GM21529 (cell line): Measurements from ENCODE around the gene DNAAF3.
A peak's percentile ranks its signal among the peaks of the same experiment; 100 is the strongest.
"Not testable (repeated sequence)": the region's sequence is repeated elsewhere in the genome, so short reads cannot be mapped to it uniquely, and the experiment has no call there.

Source experiments
- ATAC-seq: cut with Tn5 transposase; IDR thresholded peaks from one replicate; pipeline ENCODE4 v1.9.1; 2021; ENCODE audit not compliant: unreplicated experiment

DNAAF3 gene

GRCh38 chr19:55155784-55156183 is 10.6 kb downstream of the DNAAF3 start:
- not testable (repeated sequence) for ATAC-seq

GRCh38 chr19:55153652-55154264 is 12.7 kb downstream of the DNAAF3 start:
- ATAC-seq, result no peak

GRCh38 chr19:55152017-55152416 is 14.4 kb downstream of the DNAAF3 start:
- ATAC-seq, result no peak

GRCh38 chr19:55149078-55150003 is 17.1 kb downstream of the DNAAF3 start, which contains the start of gene TNNT1:
Gene TNNT1 (minus strand): TSS chr19:55149206. CDS start chr19:55147157, 2,049 bp downstream.
- no peak for ATAC-seq

- ATAC-seq, result no peak
These were observed 18.7 kb downstream of the DNAAF3 start for GRCh38 chr19:55147545-55148251.

GRCh38 chr19:55146705-55147273 is 19.6 kb downstream of the DNAAF3 start:
- ATAC-seq, result no peak

GRCh38 chr19:55146078-55146704 is 20.2 kb downstream of the DNAAF3 start:
- no peak for ATAC-seq

GRCh38 chr19:55145232-55145631 is 21.2 kb downstream of the DNAAF3 start:
- ATAC-seq, result no peak

GRCh38 chr19:55141696-55142095 is 24.7 kb downstream of the DNAAF3 start:
- no peak for ATAC-seq

GRCh38 chr19:55137915-55138314 is 28.5 kb downstream of the DNAAF3 start:
- ATAC-seq, result no peak

- no peak for ATAC-seq
These were observed 29.9 kb downstream of the DNAAF3 start for GRCh38 chr19:55136399-55137102.

GRCh38 chr19:55134736-55135135 is 31.7 kb downstream of the DNAAF3 start:
- ATAC-seq, result no peak

GRCh38 chr19:55133639-55134444 is 32.6 kb downstream of the DNAAF3 start:
- no peak for ATAC-seq

GRCh38 chr19:55132453-55133129 is 33.8 kb downstream of the DNAAF3 start:
- ATAC-seq, result no peak

GRCh38 chr19:55131421-55131820 is 35.0 kb downstream of the DNAAF3 start:
- ATAC-seq, result no peak

GRCh38 chr19:55119053-55119452 is 47.4 kb downstream of the DNAAF3 start:
- ATAC-seq, result no peak

GRCh38 chr19:55118401-55118991 is 47.9 kb downstream of the DNAAF3 start:
- no peak for ATAC-seq

- ATAC-seq, result peak; percentile 78
These were observed 48.6 kb downstream of the DNAAF3 start for GRCh38 chr19:55117663-55118391.
